Neuronal stem cell (in vitro differentiated cells): Measurements from ENCODE around the gene FOSB.

ENCODE experiments used
- DNase-seq: peaks from one replicate; pipeline ENCODE4 v3.0.0-alpha.2; 2013; ENCODE audit warnings: low spot score
- H2AFZ ChIP-seq: one replicate; pipeline ENCODE4 v1.6.1; 2013; ENCODE audit warnings: mild to moderate bottlenecking, low read length, inconsistent platforms
- H2AK5ac ChIP-seq: 2 replicates; pipeline ENCODE4 v1.6.1; 2013; ENCODE audit warnings: low read depth, mild to moderate bottlenecking, inconsistent platforms, low read length, moderate library complexity, mixed read lengths
- H2BK120ac ChIP-seq: 2 replicates; pipeline ENCODE4 v1.6.1; 2013; ENCODE audit warnings: low read depth, mild to moderate bottlenecking, inconsistent platforms, low read length, moderate library complexity, mixed read lengths
- H2BK12ac ChIP-seq: one replicate; pipeline ENCODE4 v1.6.1; 2013; ENCODE audit warnings: low read length, inconsistent platforms
- H2BK15ac ChIP-seq: 2 replicates; pipeline ENCODE4 v1.6.1; 2013; ENCODE audit warnings: mild to moderate bottlenecking, low read length, inconsistent platforms, mixed read lengths
- H2BK5ac ChIP-seq: one replicate; pipeline ENCODE4 v1.6.1; 2013; ENCODE audit warnings: inconsistent platforms, mild to moderate bottlenecking, low read length, moderate library complexity
- H3K14ac ChIP-seq: one replicate; pipeline ENCODE4 v1.6.1; 2013; ENCODE audit warnings: low read length, inconsistent platforms
- H3K18ac ChIP-seq: 2 replicates; pipeline ENCODE4 v1.6.1; 2013; ENCODE audit warnings: low read length, inconsistent platforms
- H3K23ac ChIP-seq: 2 replicates; pipeline ENCODE4 v1.6.1; 2013; ENCODE audit warnings: low read depth, mild to moderate bottlenecking, mixed read lengths, low read length, inconsistent platforms; ENCODE audit not compliant: poor library complexity
- H3K27ac ChIP-seq: replicated peaks from 3 replicates; pipeline ENCODE4 v1.5.1; 2013; ENCODE audit warnings: low read length, inconsistent platforms
- H3K27me3 ChIP-seq, 3 experiments: 2 replicates each; pipeline ENCODE4 v1.6.1; 2013; ENCODE audit warnings: low read length in 3 of 3, mild to moderate bottlenecking in 2 of 3, inconsistent platforms in 1 of 3, low read depth in 1 of 3, mixed read lengths in 1 of 3, moderate library complexity in 1 of 3; ENCODE audit not compliant: control insufficient read depth in 3 of 3, insufficient read depth in 3 of 3
- H3K36me3 ChIP-seq, 2 donors: replicated peaks in 1 of 2; 2 replicates each; pipeline ENCODE4 v1.6.1; 2013; ENCODE audit warnings: low read length in 2 of 2; ENCODE audit not compliant: control insufficient read depth in 2 of 2, insufficient read depth in 2 of 2
- H3K4ac ChIP-seq: 2 replicates; pipeline ENCODE4 v1.6.1; 2013; ENCODE audit warnings: inconsistent platforms, mild to moderate bottlenecking, low read length, moderate library complexity
- H3K4me1 ChIP-seq, 2 donors: 1 replicate in 1 of 2; 2 replicates in 1 of 2; pipeline ENCODE4 v1.6.1; 2013; ENCODE audit warnings: low read length in 2 of 2, low read depth in 1 of 2; ENCODE audit not compliant: control insufficient read depth in 2 of 2, insufficient read depth in 1 of 2
- H3K4me2 ChIP-seq: one replicate; pipeline ENCODE4 v1.6.1; 2013; ENCODE audit warnings: mild to moderate bottlenecking, low read length, inconsistent platforms; ENCODE audit not compliant: insufficient read depth, poor library complexity, severe bottlenecking
- H3K4me3 ChIP-seq, 2 donors: 2 replicates each; pipeline ENCODE4 v1.5.1; 2013; ENCODE audit warnings: low read length in 2 of 2, mild to moderate bottlenecking in 2 of 2, inconsistent platforms in 1 of 2, moderate library complexity in 1 of 2
- H3K79me1 ChIP-seq: one replicate; pipeline ENCODE4 v1.6.1; 2013; ENCODE audit warnings: low read depth, mild to moderate bottlenecking, inconsistent platforms, low read length, moderate library complexity
- H3K9ac ChIP-seq: one replicate; pipeline ENCODE4 v1.6.1; 2013; ENCODE audit warnings: mild to moderate bottlenecking, low read depth, low read length, inconsistent platforms; ENCODE audit not compliant: poor library complexity
- H3K9me3 ChIP-seq, 2 donors: replicated peaks in 1 of 2; 2 replicates each; pipeline versions ENCODE3 to v1.6.1; 2013; ENCODE audit warnings: low read length in 2 of 2, mild to moderate bottlenecking in 2 of 2, inconsistent platforms in 1 of 2, low read depth in 1 of 2, mixed read lengths in 1 of 2, moderate library complexity in 1 of 2; ENCODE audit not compliant: control insufficient read depth in 2 of 2, insufficient read depth in 1 of 2
- H4K8ac ChIP-seq: one replicate; pipeline ENCODE4 v1.6.1; 2013; ENCODE audit warnings: low read depth, mild to moderate bottlenecking, inconsistent platforms, low read length, moderate library complexity
- H4K91ac ChIP-seq: one replicate; pipeline ENCODE4 v1.6.1; 2013; ENCODE audit warnings: low read length, low read depth, mild to moderate bottlenecking, inconsistent platforms; ENCODE audit not compliant: poor library complexity
- WGBS, 2 donors: extraction: QIAGEN DNeasy Blood & Tissue Kit; methylation state at CpG; one replicate each; pipeline ENCODE4 v1.1.7; 2013; ENCODE audit warnings: missing lambda C conversion rate in 2 of 2, mixed read lengths in 1 of 2; ENCODE audit not compliant: insufficient read length in 2 of 2, insufficient replicate concordance in 1 of 2; ENCODE audit errors: extremely low coverage in 2 of 2; 5-methylcytosine and 5-hydroxymethylcytosine counted together

The FOSB gene

GRCh38 chr19:45515081-45515624, 47.4 kb downstream of the FOSB start:
- Histone ChIP-seq H2AFZ (no peak overlapping the region), H2BK5ac (no peak overlapping the region), H3K9me3 (no peaks in the 10 kb centered on the region), H3K4me2 (no peak overlapping the region), H4K8ac (no peak overlapping the region), H2AK5ac (no peak overlapping the region), H3K79me1 (peaks cover 8% of the 10 kb centered on the region), H2BK120ac (no peak overlapping the region), H3K4me3 (no peak overlapping the region), H2BK12ac (no peak overlapping the region), H2BK15ac (no peak overlapping the region), H3K23ac (no peak overlapping the region), H3K9ac (no peak overlapping the region), H3K4ac (no peak overlapping the region), H3K18ac (no peak overlapping the region), H4K91ac (no peak overlapping the region), H3K4me1 (peaks cover 0 to 1% of the 10 kb centered on the region in 2 donors), H3K27me3 (no peaks in the 10 kb centered on the region), H3K14ac (no peak overlapping the region), H3K27ac (no peak overlapping the region), H3K36me3 (peaks cover 12 to 16% of the 10 kb centered on the region in 2 donors)
- no CpG with 5 or more reads among the region's 10 CpGs for WGBS, 2 donors
- no peak for DNase-seq

DNA sequence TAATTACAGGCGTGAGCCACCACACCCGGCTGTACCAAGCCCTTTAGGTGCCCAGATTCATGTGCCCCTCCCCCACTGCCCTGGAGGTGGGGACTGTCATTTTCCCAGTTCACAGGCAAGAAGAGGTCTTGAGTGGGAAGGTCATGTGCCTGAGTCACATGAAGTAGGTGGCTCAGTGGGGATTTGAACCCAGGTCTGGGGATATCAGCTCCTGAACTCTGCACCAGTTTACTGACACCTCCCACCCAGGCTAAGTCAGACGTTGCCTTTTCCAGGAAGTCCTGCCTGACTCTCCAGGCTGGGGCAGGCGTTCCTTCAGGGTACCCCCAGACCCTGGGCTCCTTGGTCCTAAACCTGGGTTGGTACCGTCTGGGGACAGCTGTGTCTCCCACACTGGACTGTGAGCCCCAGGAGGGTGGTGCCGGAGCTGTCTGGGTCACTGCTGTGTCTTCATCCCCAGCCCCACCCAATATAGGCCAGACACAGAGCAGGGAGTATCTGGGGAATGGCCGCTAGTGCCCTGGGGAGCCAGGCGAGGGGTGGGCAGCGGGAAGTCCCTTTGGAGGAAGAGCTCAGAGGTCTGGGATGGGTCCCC, 48.1 kb downstream of the FOSB start:
- no peak overlapping the region for H3K23ac ChIP-seq
- H3K27me3 ChIP-seq: no peaks in the 10 kb centered on the region
- WGBS, 2 donors: no CpG with 5 or more reads among the region's 9 CpGs
- H2BK5ac ChIP-seq: no peak overlapping the region
- no peak overlapping the region for H3K27ac ChIP-seq
- H3K36me3 ChIP-seq: peaks cover 15 to 21% of the 10 kb centered on the region in 2 donors
- DNase-seq: no peak
- peaks cover 0 to 1% of the 10 kb centered on the region in 2 donors for H3K4me1 ChIP-seq
- H3K4ac ChIP-seq: no peak overlapping the region
- no peak overlapping the region for H2AK5ac ChIP-seq
- no peak overlapping the region for H3K4me2 ChIP-seq
- no peak overlapping the region for H2BK12ac ChIP-seq
- H2BK15ac ChIP-seq: no peak overlapping the region
- H3K79me1 ChIP-seq: peaks cover 8% of the 10 kb centered on the region
- H2BK120ac ChIP-seq: no peak overlapping the region
- no peak overlapping the region for H3K14ac ChIP-seq
- H3K18ac ChIP-seq: no peak overlapping the region
- H3K9ac ChIP-seq: no peak overlapping the region
- no peak overlapping the region for H2AFZ ChIP-seq
- no peak overlapping the region for H4K8ac ChIP-seq
- no peaks in the 10 kb centered on the region for H3K9me3 ChIP-seq
- no peak overlapping the region for H4K91ac ChIP-seq
- H3K4me3 ChIP-seq: peak overlapping the region in 1 of 2 donors; percentile 42

GRCh38 chr19:45517238-45517637, 49.4 kb downstream of the FOSB start:
- H2AK5ac ChIP-seq: no peak overlapping the region
- no peak for DNase-seq
- H2BK5ac ChIP-seq: no peak overlapping the region
- no peak overlapping the region for H3K14ac ChIP-seq
- no peak overlapping the region for H4K91ac ChIP-seq
- H3K79me1 ChIP-seq: peaks cover 8% of the 10 kb centered on the region
- peaks cover 18 to 22% of the 10 kb centered on the region in 2 donors for H3K36me3 ChIP-seq
- no peak overlapping the region for H2AFZ ChIP-seq
- WGBS, 2 donors: no CpG with 5 or more reads among the region's 7 CpGs
- H2BK15ac ChIP-seq: no peak overlapping the region
- H4K8ac ChIP-seq: no peak overlapping the region
- no peak overlapping the region for H2BK120ac ChIP-seq
- no peak overlapping the region for H3K27ac ChIP-seq
- no peak overlapping the region for H3K4ac ChIP-seq
- H3K9ac ChIP-seq: no peak overlapping the region
- H2BK12ac ChIP-seq: no peak overlapping the region
- no peak overlapping the region for H3K4me3 ChIP-seq
- H3K4me1 ChIP-seq: peaks cover 0 to 1% of the 10 kb centered on the region in 2 donors
- H3K23ac ChIP-seq: no peak overlapping the region
- no peak overlapping the region for H3K4me2 ChIP-seq
- no peaks in the 10 kb centered on the region for H3K9me3 ChIP-seq
- no peaks in the 10 kb centered on the region for H3K27me3 ChIP-seq
- no peak overlapping the region for H3K18ac ChIP-seq

DNA sequence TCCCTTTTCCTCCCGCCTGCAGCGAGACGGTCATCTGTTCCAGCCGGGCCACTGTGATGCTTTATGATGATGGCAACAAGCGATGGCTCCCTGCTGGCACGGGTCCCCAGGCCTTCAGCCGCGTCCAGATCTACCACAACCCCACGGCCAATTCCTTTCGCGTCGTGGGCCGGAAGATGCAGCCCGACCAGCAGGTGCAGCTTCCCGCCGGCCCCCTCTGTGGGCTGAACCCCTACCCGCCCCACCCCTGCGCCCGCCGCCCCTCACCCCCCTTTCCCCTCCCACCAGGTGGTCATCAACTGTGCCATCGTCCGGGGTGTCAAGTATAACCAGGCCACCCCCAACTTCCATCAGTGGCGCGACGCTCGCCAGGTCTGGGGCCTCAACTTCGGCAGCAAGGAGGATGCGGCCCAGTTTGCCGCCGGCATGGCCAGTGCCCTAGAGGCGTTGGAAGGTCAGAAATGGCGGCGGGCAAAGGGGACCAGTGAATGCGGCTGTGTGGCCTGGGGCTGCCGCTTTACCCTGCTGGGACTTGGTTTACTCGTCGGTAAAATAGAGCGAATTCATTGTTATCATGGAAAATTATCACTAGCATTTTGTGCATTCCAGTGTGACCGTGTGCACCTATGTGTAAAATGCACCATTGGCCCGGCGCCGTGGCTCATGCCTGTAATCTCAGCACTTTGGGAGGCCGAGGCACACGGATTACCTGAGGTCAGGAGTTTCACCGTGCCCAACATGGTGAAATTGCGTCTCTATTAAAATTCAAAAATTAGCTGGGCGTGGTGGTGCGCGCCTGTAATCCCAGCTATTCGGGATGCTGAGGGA, 50.1 kb downstream of the FOSB start:
- H2BK120ac ChIP-seq: no peak overlapping the region

More for the DNA sequence above, 50.1 kb downstream of the FOSB start:
- Histone ChIP-seq H3K4me1 (peaks cover 0 to 1% of the 10 kb centered on the region in 2 donors), H4K8ac (no peak overlapping the region), H3K79me1 (peaks cover 8% of the 10 kb centered on the region), H3K9me3 (no peaks in the 10 kb centered on the region), H2BK5ac (no peak overlapping the region), H3K4ac (no peak overlapping the region), H3K23ac (no peak overlapping the region), H3K14ac (no peak overlapping the region), H3K4me2 (no peak overlapping the region), H3K27ac (no peak overlapping the region), H3K9ac (no peak overlapping the region), H3K18ac (no peak overlapping the region), H2BK15ac (no peak overlapping the region), H3K36me3 (peaks cover 18 to 27% of the 10 kb centered on the region in 2 donors), H2AFZ (no peak overlapping the region), H2BK12ac (no peak overlapping the region), H3K4me3 (no peak overlapping the region), H4K91ac (no peak overlapping the region), H2AK5ac (no peak overlapping the region), H3K27me3 (no peaks in the 10 kb centered on the region)
- WGBS, 2 donors: no CpG with 5 or more reads among the region's 50 CpGs
- DNase-seq: no peak
